HG03457 (cell line): ENCODE results near the gene WIPI1.
A peak's percentile ranks its signal among the peaks of the same experiment; 100 is the strongest.
"Not testable (repeated sequence)": the region's sequence is repeated elsewhere in the genome, so short reads cannot be mapped to it uniquely, and the experiment has no call there.

Source experiments
- ATAC-seq: cut with Tn5 transposase; IDR thresholded peaks from one replicate; pipeline ENCODE4 v1.9.1; 2021; ENCODE audit warnings: moderate number of reproducible peaks; ENCODE audit not compliant: unreplicated experiment

The WIPI1 gene

GRCh38 chr17:68420065-68420464 lies 37.2 kb downstream of the WIPI1 start:
- ATAC-seq = no peak

- ATAC-seq = no peak
Observed at GRCh38 chr17:68418876-68419275, 38.4 kb downstream of the WIPI1 start.

GRCh38 chr17:68417317-68417716 lies 40.0 kb downstream of the WIPI1 start:
- ATAC-seq = no peak

GRCh38 chr17:68414901-68415300 lies 42.4 kb downstream of the WIPI1 start:
- ATAC-seq = not testable (repeated sequence)

GRCh38 chr17:68413597-68414560 lies 43.4 kb downstream of the WIPI1 start:
- ATAC-seq = not testable (repeated sequence)

GRCh38 chr17:68407656-68408055 lies 49.6 kb downstream of the WIPI1 start:
- ATAC-seq = not testable (repeated sequence)

- not testable (repeated sequence) for ATAC-seq
Observed at GRCh38 chr17:68403837-68404236, 53.5 kb downstream of the WIPI1 start.

- ATAC-seq = no peak
Observed at GRCh38 chr17:68403122-68403521, 54.2 kb downstream of the WIPI1 start.

GRCh38 chr17:68401288-68401687 lies 56.0 kb downstream of the WIPI1 start:
- no peak for ATAC-seq

GRCh38 chr17:68400404-68400735 lies 56.9 kb downstream of the WIPI1 start:
- ATAC-seq = no peak

- ATAC-seq = no peak
Observed at GRCh38 chr17:68399638-68400403, 57.5 kb downstream of the WIPI1 start.

GRCh38 chr17:68398691-68399637 lies 58.3 kb downstream of the WIPI1 start:
- peak; percentile 54 for ATAC-seq

GRCh38 chr17:68397108-68397536 lies 60.2 kb downstream of the WIPI1 start:
- no peak for ATAC-seq

- ATAC-seq = no peak
Observed at GRCh38 chr17:68396226-68397107, 60.8 kb downstream of the WIPI1 start.

GRCh38 chr17:68394608-68395331 lies 62.5 kb downstream of the WIPI1 start:
- no peak for ATAC-seq

- no peak for ATAC-seq
Observed at GRCh38 chr17:68391561-68392268, 65.6 kb downstream of the WIPI1 start.

GRCh38 chr17:68390888-68391545 lies 66.3 kb downstream of the WIPI1 start:
- ATAC-seq = no peak

- no peak for ATAC-seq
Observed at GRCh38 chr17:68389041-68389440, 68.3 kb downstream of the WIPI1 start.
